Germinal center (tissue), 1 donor: ENCODE data around the gene CRLF1.

Experiments used
- DNase-seq: peaks from one replicate; pipeline ENCODE4 v3.0.0; 2012; ENCODE audit warnings: mixed read lengths, low spot score

CRLF1 gene

DNA sequence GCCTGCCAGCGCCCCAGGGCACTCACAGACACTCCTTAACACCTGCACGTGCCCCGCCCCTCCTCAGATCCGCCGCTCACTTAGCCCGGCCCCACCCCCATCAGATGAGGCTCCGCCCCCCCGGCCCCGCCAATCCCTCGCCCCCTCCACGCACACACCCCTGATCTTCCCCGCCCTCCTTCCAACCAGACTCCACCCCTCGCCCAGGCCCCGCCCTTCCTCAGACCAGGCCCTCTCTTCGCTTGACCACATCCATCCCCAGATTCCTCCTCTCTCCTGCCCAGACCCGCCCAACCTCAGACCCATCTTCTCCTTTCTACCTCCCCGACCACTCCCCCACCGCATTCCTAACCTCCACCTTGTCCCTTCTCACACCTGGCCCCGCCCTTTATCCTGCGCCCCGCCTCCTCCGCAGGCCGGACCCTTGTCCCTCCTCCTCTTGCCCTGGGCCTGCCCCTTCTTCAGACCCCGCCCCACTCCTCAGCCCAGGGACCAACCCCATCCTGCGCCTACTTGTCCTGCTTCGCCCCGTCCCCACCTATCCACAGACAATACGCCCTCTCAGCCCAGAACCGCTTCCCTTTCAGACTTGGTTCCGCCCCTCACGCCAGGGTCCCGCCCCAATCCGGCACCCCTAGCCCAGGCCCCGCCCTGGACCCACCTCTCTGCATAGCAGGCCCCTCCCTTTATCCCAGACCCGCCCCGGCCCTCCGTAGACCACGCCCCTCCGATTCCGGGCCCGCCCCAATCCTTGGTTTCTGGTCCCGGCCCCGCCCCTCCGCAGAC lies 29.8 kb upstream of the CRLF1 start:
- peak; percentile 98 for DNase-seq

DNA sequence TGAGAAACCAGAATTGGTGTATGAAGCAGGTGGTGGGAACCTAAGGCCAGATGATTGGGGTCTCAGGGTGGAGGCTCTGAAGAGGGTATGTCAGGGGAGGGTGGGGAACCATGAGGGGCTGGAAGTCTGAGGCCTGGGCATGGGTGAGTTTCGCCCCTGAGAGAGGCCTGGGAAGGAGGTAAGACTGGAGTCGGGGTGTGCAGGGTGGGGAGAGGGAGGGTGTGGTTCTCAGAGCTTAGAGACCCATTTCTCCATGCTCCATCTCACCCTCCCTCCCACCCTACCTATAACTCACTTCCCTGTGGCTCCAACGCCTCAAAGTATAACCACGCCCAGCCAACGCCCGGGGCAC lies 29.2 kb upstream of the CRLF1 start:
- no peak for DNase-seq

DNA sequence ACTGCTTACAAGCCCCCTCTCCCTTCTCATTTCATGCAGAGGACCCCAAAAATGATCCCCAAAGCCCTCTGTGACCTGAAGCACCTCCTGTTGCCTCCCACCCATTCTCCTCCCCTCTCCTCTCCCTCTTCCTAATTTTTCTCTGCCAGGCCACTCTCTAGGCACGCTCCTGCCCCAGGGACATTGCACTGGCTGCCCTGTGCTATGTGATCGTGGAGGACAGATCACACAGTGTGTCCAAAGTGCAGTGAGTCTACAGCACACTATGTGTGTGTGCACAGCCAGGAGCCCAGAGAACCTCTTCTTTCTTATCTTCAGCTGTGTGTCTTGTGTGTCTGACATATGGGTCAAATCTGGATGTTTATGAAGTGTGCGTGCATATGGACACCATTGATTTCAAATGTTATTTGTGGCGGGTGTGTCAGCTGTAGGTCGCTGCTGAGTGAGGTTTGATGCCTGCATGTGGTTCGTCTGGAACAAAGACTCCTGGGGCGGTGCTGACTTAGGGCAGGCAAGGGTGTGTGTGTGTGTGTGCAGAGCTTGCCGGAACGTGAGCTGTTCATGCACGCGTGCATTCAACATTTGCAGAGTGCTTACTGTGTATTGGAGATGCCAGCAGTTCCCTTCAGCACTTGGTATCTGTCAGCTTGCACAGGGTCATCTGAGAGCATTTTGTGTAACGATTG lies 28.2 kb upstream of the CRLF1 start:
- no peak for DNase-seq

DNA sequence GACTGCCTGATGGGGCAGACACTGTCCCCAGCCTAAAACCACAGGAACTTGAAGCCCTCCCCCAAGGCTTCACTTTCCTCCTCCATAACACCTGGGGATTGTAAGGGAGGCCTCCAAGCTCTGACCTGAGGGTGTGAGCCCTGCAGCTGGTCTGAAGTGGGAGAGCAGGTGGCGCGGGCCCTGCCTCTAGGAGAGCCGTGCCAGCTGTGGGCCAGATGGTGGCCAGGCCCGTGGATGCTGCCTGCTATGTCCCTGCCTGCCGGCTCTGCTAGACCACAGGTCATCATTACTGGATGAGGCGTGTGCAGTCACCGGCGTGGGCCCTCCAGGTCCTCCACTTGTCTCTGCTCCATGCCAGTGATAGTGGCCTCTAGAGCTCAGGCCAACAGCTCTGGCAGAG lies 26.7 kb upstream of the CRLF1 start:
- DNase-seq: no peak

- DNase-seq: no peak
Measured at GRCh38 chr19:18629166-18630088, 22.8 kb upstream of the CRLF1 start.

DNA sequence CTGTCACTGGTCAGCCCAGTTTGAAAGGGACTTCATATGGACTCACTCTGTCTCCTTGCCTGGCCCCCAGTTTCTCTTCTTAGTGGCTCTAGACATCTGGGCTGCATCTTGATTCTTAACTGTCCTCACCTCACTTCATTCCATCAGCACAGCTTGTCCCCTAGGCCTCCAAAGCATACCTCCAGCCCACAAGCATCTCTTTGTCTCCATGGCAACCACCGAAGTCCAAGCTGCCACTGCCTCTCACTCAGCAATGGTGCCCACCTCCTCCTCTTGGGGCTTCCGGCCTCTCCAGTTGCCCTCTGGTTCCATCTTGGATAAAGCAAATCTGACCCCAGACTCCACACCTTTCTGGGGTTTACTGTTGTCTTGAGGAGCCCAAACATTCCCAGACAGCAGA lies 20.3 kb upstream of the CRLF1 start:
- no peak for DNase-seq

GRCh38 chr19:18620902-18621301 lies 14.3 kb upstream of the CRLF1 start:
- no peak for DNase-seq

DNA sequence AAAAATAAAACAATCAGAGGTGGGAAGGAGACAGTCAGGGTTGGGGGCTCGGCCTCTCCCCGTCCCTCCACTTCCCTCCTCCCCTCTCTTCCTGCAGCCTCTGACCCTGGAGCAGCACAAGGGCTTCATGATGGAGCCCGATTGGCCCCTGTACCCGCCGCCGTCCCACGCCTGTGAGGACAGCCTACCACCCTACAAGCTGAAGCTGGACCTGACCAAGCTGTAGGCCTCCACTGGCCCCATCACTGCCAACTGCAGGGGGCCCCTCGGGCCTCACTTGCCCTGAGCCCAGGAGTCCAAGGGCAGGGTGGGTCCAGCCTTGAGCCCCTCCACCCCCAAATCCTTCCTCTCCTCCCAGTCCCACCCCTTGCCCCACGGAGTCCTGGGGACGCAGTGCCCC lies 13.7 kb upstream of the CRLF1 start:
- DNase-seq: no peak

GRCh38 chr19:18618236-18618635 lies 11.6 kb upstream of the CRLF1 start:
- no peak for DNase-seq

DNA sequence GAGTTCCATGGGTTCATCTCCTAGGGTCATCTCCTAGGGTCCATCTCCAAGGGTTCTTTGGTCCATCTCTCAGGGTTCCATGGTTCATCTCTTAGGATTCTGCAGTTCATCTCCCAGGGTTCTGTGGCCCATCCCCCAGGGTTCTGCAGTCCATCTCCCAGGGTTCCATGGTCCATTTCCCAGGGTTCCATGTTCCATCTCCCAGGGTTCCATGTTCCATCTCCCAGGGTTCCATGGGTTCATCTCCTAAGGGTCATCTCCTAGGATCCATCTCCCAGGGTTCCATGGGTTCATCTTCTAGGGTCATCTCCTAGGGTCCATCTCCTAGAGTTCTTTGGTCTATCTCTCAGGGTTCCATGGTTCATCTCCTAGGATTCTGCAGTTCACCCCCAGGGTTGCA lies 11.0 kb upstream of the CRLF1 start:
- DNase-seq: no peak

- DNase-seq: no peak
Measured at GRCh38 chr19:18616023-18616422, 9.4 kb upstream of the CRLF1 start.

DNA sequence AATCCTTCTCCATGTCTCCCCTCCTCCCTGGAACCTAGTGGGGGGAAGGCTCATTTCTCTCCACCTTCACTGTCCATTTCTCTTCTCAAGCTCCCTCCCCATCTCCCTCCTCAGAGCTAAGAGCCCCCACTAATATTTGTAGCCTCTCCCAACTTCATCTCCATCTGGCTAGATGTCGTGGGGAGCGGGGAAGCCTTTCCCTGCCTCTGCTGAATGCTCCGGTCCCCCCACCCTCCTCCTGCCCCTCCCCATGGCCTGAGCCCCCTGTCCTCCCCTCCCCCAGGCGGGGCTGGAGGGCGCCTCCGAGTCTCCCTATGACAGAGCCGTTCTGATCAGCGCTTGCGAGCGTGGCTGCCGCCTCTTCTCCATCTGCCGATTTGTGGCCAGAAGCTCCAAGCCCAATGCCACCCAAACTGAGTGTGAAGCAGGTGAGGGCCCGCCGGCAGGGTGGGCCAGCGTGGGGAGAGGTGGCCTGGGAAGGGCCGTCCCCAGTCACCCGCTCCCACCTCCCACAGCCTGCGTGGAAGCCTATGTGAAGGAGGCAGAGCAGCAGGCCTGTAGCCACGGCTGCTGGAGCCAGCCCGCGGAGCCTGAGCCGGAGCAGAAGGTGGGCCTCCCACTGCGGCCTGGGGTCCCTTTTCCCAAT lies 7.1 kb upstream of the CRLF1 start:
- no peak for DNase-seq

DNA sequence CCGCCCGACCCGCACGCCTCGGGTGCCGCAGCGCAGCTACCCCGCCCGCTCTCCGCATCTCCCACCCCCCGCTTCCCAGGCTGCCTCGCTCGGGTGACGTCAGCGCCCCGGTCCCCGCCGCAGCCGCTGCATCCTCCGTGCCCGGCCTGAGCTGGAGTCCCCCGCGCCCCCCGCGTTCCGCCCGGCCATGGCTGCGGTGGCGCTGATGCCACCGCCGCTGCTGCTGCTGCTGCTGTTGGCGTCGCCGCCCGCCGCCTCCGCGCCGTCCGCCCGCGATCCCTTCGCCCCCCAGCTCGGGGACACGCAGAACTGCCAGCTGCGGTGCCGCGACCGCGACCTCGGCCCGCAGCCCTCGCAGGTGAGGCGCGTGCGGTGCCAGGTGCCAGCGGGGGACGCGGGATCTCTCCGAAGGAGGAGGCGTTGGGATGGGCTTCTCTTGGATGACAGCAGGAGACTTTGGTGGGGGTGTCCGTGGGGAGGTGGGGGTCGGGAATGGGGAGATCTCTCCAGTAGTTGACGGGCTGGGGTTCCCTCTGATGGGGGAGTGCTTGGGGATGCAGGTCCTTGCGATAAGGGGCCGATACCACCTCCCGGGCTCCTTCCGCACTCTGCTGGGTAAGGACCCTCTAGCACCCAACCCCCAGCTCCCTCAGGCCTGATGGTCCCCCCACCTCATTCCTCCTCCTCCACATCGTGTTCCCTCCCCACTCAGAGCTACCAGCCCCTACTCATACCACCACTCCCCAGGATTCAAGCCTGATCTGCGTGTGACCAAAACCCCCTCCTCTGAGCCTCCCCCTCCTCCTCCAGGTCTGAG lies 6.4 kb upstream of the CRLF1 start, which contains the start of gene TMEM59L:
Gene TMEM59L, plus strand, starts transcription at position 99 of the 817 bp plus-strand sequence. Its CDS starts 89 bp downstream, at position 188.
- DNase-seq: no peak

DNA sequence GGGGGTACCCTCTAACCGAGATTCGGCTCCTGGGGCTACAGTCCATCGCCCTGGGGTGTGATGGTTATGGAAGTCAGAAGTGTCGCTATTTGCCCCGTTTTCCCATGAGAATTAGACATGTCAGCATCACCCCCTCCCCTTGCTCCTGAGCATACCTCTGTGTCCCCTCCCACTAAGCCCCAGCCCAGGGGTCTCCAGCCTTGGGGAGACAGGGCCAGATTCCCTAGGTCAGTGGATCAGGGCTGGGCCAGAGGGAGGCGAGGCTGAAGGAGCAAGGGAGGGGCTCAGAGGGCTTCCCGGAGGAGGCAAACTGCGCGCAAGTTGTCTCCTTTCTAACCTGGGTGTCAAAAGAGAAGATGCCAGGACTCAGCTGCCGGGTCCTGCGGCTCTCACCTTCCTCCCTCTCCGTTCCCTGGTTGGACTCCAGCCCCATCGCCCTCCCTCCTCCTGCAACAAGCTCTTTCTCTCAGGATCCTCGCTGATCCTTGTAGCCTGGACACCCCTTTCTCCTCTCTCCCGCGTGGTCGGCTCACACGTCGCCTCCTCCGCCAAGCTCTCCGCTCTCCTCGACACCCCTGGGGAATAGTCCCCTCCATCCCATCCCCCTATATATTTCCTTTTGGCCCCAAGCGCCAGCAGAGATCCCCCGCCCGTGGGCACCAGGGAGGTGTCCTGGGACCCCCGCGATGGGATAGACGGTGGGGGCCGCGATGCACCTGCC lies 5.6 kb upstream of the CRLF1 start:
- no peak for DNase-seq

GRCh38 chr19:18611327-18612050 lies 4.9 kb upstream of the CRLF1 start:
- DNase-seq: no peak

- no peak for DNase-seq
Measured at GRCh38 chr19:18610556-18611326, 4.1 kb upstream of the CRLF1 start.

DNA sequence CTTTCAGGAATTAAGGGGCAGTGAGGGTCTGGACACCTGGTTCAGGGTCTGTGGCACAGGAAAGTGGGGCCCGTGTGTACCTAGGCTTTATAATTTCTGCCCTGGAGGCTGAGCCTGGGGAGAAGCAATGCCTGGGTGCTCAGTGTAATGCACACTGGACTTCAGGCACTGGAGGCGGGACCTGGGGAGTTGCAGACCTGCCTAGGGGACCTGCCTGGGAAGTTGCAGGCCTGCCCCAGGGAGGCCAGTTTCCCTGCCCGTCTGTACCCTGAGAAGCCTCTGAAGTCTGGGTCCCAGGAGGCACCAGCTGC lies 3.6 kb upstream of the CRLF1 start:
- DNase-seq: no peak

- DNase-seq: no peak
Measured at GRCh38 chr19:18609717-18610051, 3.1 kb upstream of the CRLF1 start.
